ENCODE data around the gene NCAPG2. TPM values are rescaled to one million over a fixed set of nuclear protein-coding genes. Genes with fewer than 3 reads are reported as not detected.

Gene NCAPG2
- polyA plus RNA-seq, 1 of the 3 experiments (the other 2 are of a cell fraction) = 25.0 TPM

DNA sequence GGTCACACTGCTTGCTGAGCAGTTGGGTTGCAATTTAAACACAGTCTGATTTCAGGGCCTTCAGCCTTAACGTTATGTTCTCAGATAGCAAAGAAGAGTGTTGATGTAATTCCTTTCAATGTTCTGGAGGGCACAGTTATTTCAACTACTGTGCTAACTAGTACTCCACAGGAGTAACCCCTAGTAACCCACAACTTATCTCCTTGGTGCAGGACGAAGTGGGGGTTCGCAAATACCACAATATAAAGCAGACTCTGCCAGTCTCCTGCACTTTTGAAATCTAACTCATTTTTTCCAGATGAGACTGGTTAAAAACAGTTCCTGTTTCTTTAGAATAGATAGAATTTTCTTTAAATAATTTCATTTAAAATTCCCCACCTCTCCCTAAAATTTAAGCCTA, 47.1 kb upstream of the NCAPG2 start:
- WGBS (ENCODE audit: low lambda C conversion rate) = 95% methylated on average over 3 of the region's 3 CpGs
- Histone ChIP-seq H3K79me2 (ENCODE audit: insufficient read depth) (no peaks in the 10 kb centered on the region), H3K4me3 (ENCODE audit: low read depth in 2 of 2, low read length in 1 of 2) (no peak overlapping the region), H2AFZ (ENCODE audit: low read depth) (no peak overlapping the region), H3K27ac (ENCODE audit: low read depth in 2 of 2, low read length in 1 of 2) (no peak overlapping the region), H3K9ac (no peak overlapping the region), H3K27me3 (ENCODE audit: insufficient read depth) (no peaks in the 10 kb centered on the region), H3K4me1 (ENCODE audit: control insufficient read depth in 1 of 2, insufficient read depth in 2 of 2, low read depth in 1 of 2, low read length in 1 of 2) (no peaks in the 10 kb centered on the region), H3K9me2 (no peaks in the 10 kb centered on the region), H3K9me3 (no peaks in the 10 kb centered on the region), H3K36me3 (replicated peaks in 1 of 2; ENCODE audit: control insufficient read depth in 1 of 2, insufficient read depth in 2 of 2, low read length in 1 of 2) (peaks cover 35 to 78% of the 10 kb centered on the region in 2 experiments), H3F3A (replicated peaks; ENCODE audit: insufficient read depth) (no peaks in the 10 kb centered on the region), H3K4me2 (no peak overlapping the region), H4K20me1 (ENCODE audit: insufficient read depth) (no peaks in the 10 kb centered on the region)
- POLR2A ChIA-PET = no interaction called here
- DNase-seq = no peak
- CTCF ChIA-PET = interaction anchor here (1.9 kb wide), 1 partner anchor 15 kb away, joined by 4 read pairs; no protein-coding TSS in a partner anchor
- TF ChIP-seq SMC3 (IDR thresholded peaks at IDR 0.05; ENCODE audit: low read depth, low read length) = no peak
- no peak for TF ChIP-seq ELF1 (IDR thresholded peaks at IDR 0.05)
- TF ChIP-seq TCF12 (IDR thresholded peaks at IDR 0.05) = no peak
- TF ChIP-seq, protein P1, sequence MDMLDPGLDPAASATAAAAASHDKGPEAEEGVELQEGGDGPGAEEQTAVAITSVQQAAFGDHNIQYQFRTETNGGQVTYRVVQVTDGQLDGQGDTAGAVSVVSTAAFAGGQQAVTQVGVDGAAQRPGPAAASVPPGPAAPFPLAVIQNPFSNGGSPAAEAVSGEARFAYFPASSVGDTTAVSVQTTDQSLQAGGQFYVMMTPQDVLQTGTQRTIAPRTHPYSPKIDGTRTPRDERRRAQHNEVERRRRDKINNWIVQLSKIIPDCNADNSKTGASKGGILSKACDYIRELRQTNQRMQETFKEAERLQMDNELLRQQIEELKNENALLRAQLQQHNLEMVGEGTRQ (IDR thresholded peaks at IDR 0.05; ENCODE audit: borderline replicate concordance, low read depth, low read length) = no peak
- no peak for TF ChIP-seq TEAD4 (IDR thresholded peaks at IDR 0.05; ENCODE audit: borderline replicate concordance, insufficient read depth)
- TF ChIP-seq, protein P2, sequence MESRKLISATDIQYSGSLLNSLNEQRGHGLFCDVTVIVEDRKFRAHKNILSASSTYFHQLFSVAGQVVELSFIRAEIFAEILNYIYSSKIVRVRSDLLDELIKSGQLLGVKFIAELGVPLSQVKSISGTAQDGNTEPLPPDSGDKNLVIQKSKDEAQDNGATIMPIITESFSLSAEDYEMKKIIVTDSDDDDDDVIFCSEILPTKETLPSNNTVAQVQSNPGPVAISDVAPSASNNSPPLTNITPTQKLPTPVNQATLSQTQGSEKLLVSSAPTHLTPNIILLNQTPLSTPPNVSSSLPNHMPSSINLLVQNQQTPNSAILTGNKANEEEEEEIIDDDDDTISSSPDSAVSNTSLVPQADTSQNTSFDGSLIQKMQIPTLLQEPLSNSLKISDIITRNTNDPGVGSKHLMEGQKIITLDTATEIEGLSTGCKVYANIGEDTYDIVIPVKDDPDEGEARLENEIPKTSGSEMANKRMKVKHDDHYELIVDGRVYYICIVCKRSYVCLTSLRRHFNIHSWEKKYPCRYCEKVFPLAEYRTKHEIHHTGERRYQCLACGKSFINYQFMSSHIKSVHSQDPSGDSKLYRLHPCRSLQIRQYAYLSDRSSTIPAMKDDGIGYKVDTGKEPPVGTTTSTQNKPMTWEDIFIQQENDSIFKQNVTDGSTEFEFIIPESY (IDR thresholded peaks at IDR 0.05; ENCODE audit: borderline replicate concordance, low read depth) = no peak
- TF ChIP-seq EP300 (IDR thresholded peaks at IDR 0.05; ENCODE audit: borderline replicate concordance in 1 of 2, low read depth in 1 of 2, low read length in 1 of 2) = no peak
- TF ChIP-seq, protein P3, sequence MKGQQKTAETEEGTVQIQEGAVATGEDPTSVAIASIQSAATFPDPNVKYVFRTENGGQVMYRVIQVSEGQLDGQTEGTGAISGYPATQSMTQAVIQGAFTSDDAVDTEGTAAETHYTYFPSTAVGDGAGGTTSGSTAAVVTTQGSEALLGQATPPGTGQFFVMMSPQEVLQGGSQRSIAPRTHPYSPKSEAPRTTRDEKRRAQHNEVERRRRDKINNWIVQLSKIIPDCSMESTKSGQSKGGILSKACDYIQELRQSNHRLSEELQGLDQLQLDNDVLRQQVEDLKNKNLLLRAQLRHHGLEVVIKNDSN (IDR thresholded peaks at IDR 0.05; ENCODE audit: borderline replicate concordance, low read depth) = no peak
- TF ChIP-seq GATA2 (CRISPR knock-in tag; IDR thresholded peaks at IDR 0.05) = no peak
- no peak for TF ChIP-seq MXI1 (IDR thresholded peaks at IDR 0.05; ENCODE audit: low read depth, low read length)
- no peak for TF ChIP-seq MEF2A (IDR thresholded peaks at IDR 0.05; ENCODE audit: borderline replicate concordance, low read depth)

DNA sequence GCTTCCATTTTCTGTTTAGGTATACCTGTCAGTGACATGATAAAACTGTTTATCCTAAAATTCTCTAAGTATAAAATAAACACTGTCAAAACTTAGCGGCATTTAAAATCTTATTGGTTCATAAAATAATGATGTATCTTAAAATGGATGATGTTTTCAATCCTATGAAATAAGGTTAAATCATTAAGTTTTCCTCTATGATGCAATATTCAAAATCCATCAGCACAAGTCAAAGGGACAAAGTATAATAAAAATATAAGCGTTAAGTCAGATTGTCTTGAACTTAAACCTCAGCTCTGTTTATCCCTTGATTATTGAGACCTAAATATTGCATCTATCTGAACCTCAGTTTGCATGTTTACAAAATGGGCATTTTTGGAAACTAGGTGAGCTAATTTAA, 46.6 kb upstream of the NCAPG2 start:
- Histone ChIP-seq H3K9me2 (no peaks in the 10 kb centered on the region), H3K27me3 (ENCODE audit: insufficient read depth) (no peaks in the 10 kb centered on the region), H3K27ac (ENCODE audit: low read depth in 2 of 2, low read length in 1 of 2) (no peak overlapping the region), H3K36me3 (replicated peaks in 1 of 2; ENCODE audit: control insufficient read depth in 1 of 2, insufficient read depth in 2 of 2, low read length in 1 of 2) (peaks cover 34 to 78% of the 10 kb centered on the region in 2 experiments), H4K20me1 (ENCODE audit: insufficient read depth) (no peaks in the 10 kb centered on the region), H3K4me2 (no peak overlapping the region), H2AFZ (ENCODE audit: low read depth) (no peak overlapping the region), H3K4me1 (ENCODE audit: control insufficient read depth in 1 of 2, insufficient read depth in 2 of 2, low read depth in 1 of 2, low read length in 1 of 2) (no peaks in the 10 kb centered on the region), H3K4me3 (ENCODE audit: low read depth in 2 of 2, low read length in 1 of 2) (no peak overlapping the region), H3K9ac (no peak overlapping the region), H3F3A (replicated peaks; ENCODE audit: insufficient read depth) (no peaks in the 10 kb centered on the region), H3K79me2 (ENCODE audit: insufficient read depth) (no peaks in the 10 kb centered on the region), H3K9me3 (no peaks in the 10 kb centered on the region)
- no peak for DNase-seq
- TF ChIP-seq, protein P4, sequence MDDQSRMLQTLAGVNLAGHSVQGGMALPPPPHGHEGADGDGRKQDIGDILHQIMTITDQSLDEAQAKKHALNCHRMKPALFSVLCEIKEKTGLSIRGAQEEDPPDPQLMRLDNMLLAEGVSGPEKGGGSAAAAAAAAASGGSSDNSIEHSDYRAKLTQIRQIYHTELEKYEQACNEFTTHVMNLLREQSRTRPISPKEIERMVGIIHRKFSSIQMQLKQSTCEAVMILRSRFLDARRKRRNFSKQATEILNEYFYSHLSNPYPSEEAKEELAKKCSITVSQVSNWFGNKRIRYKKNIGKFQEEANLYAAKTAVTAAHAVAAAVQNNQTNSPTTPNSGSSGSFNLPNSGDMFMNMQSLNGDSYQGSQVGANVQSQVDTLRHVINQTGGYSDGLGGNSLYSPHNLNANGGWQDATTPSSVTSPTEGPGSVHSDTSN (IDR thresholded peaks at IDR 0.05) = no peak
- no peak for TF ChIP-seq RFX5 (IDR thresholded peaks at IDR 0.05; ENCODE audit: low read length)
- TF ChIP-seq FOXJ3 (CRISPR knock-in tag; IDR thresholded peaks at IDR 0.05) = no peak
- no peak for TF ChIP-seq RAD21 (IDR thresholded peaks at IDR 0.05; ENCODE audit: low read length)
- no peak for TF ChIP-seq GATA2 (CRISPR knock-in tag; IDR thresholded peaks at IDR 0.05)
- TF ChIP-seq, protein P5, sequence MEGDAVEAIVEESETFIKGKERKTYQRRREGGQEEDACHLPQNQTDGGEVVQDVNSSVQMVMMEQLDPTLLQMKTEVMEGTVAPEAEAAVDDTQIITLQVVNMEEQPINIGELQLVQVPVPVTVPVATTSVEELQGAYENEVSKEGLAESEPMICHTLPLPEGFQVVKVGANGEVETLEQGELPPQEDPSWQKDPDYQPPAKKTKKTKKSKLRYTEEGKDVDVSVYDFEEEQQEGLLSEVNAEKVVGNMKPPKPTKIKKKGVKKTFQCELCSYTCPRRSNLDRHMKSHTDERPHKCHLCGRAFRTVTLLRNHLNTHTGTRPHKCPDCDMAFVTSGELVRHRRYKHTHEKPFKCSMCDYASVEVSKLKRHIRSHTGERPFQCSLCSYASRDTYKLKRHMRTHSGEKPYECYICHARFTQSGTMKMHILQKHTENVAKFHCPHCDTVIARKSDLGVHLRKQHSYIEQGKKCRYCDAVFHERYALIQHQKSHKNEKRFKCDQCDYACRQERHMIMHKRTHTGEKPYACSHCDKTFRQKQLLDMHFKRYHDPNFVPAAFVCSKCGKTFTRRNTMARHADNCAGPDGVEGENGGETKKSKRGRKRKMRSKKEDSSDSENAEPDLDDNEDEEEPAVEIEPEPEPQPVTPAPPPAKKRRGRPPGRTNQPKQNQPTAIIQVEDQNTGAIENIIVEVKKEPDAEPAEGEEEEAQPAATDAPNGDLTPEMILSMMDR (IDR thresholded peaks at IDR 0.05) = no peak
- TF ChIP-seq FOSL2 (IDR thresholded peaks at IDR 0.05; ENCODE audit: borderline replicate concordance, low read depth) = no peak
- no peak for TF ChIP-seq FOXM1 (IDR thresholded peaks at IDR 0.05; ENCODE audit: low read depth)
- TF ChIP-seq SMC3 (IDR thresholded peaks at IDR 0.05; ENCODE audit: low read depth, low read length) = no peak
- no peak for TF ChIP-seq ELF1 (IDR thresholded peaks at IDR 0.05)
- WGBS (ENCODE audit: low lambda C conversion rate) = 96% methylated on average over 2 of the region's 2 CpGs
- ChIA-PET CTCF (interaction anchor here (1.0 to 1.9 kb wide), 2 partner anchors 14 to 23 kb away, joined by 3 to 4 read pairs; no protein-coding TSS in a partner anchor), POLR2A (no interaction called here)

Measured in SK-N-SH (cell line).